ENCODE data around the gene CAMTA1. TPM values are rescaled to one million over a fixed set of nuclear protein-coding genes. Genes with fewer than 3 reads are reported as not detected.

The CAMTA1 gene
- total and polyA plus RNA-seq, 8 donors: 42.8 to 213 (median 118) TPM

- 87 to 98% (median 95%) methylated on average over 3 of the region's 3 CpGs for WGBS, 5 donors
- Histone ChIP-seq H3K27ac (no peak overlapping the region), H3K9me3 (peaks cover 0 to 13% (median 5%) of the 10 kb centered on the region in 4 donors), H3K36me3 (peaks cover 20 to 89% (median 65%) of the 10 kb centered on the region in 4 donors), H3K4me1 (no peaks in the 10 kb centered on the region), H3K27me3 (no peaks in the 10 kb centered on the region), H3K4me3 (no peak overlapping the region)
- no peak for TF ChIP-seq POLR2A (IDR thresholded peaks at IDR 0.05)
- intact Hi-C loops (cut with DNase I; ENCODE audit: low total_unique reads): no loop called here
- no peak for DNase-seq
Measured at GRCh38 chr1:7813677-7814373, 1028.6 kb downstream of the CAMTA1 start.

Small RNA genes within 50 kb of the gene (small RNA-seq; reads per million reads assigned to genes)
- gene AL359881.1: 0 reads per million in 4 donors
- 0 reads per million in 4 donors for gene AL590128.1
- gene RNU1-8P: 0 reads per million in 4 donors

Other genes with a start within 250 kb of the CAMTA1 start
- 100 to 1,000 TPM in 1 of 5 donors, 10 to 100 TPM in 4; 19.7 to 150 (median 42.0) TPM for gene NOL9, start 230.9 kb upstream of the CAMTA1 start, total RNA-seq
- 1 to 10 TPM; 2.7 to 4.0 (median 2.9) TPM for gene NOL9, start 230.9 kb upstream of the CAMTA1 start, polyA plus RNA-seq
- gene TAS1R1, start 230.1 kb upstream of the CAMTA1 start, total RNA-seq: not detected
- under 1 TPM in 2 of 3 donors, not detected in 1; 0.08 to 0.12 TPM for gene TAS1R1, start 230.1 kb upstream of the CAMTA1 start, polyA plus RNA-seq
- gene ZBTB48, start 205.5 kb upstream of the CAMTA1 start, total RNA-seq: 100 to 1,000 TPM in 1 of 5 donors, 10 to 100 TPM in 4; 22.6 to 139 (median 25.7) TPM
- gene ZBTB48, start 205.5 kb upstream of the CAMTA1 start, polyA plus RNA-seq: 10 to 100 TPM; 34.8 to 64.4 (median 61.3) TPM
- gene KLHL21, start 182.6 kb upstream of the CAMTA1 start, total RNA-seq: 10 to 100 TPM; 13.0 to 59.8 (median 34.5) TPM
- 10 to 100 TPM in 1 of 3 donors, 1 to 10 TPM in 2; 9.2 to 15.4 (median 9.8) TPM for gene KLHL21, start 182.6 kb upstream of the CAMTA1 start, polyA plus RNA-seq
- gene PHF13, start 171.7 kb upstream of the CAMTA1 start, total RNA-seq: 10 to 100 TPM in 2 of 5 donors, 1 to 10 TPM in 3; 2.7 to 16.9 (median 7.5) TPM
- 1 to 10 TPM; 4.5 to 6.7 (median 5.7) TPM for gene PHF13, start 171.7 kb upstream of the CAMTA1 start, polyA plus RNA-seq
- 100 to 1,000 TPM in 1 of 5 donors, 10 to 100 TPM in 2, 1 to 10 TPM in 2; 5.8 to 116 (median 10.4) TPM for gene THAP3, start 160.6 kb upstream of the CAMTA1 start, total RNA-seq
- gene THAP3, start 160.6 kb upstream of the CAMTA1 start, polyA plus RNA-seq: 10 to 100 TPM; 17.9 to 27.6 (median 26.6) TPM
- gene DNAJC11, start 83.6 kb upstream of the CAMTA1 start, total RNA-seq: 10 to 100 TPM; 22.8 to 93.9 (median 63.9) TPM
- 10 to 100 TPM; 20.0 to 27.2 (median 24.4) TPM for gene DNAJC11, start 83.6 kb upstream of the CAMTA1 start, polyA plus RNA-seq

All from stomach (tissue), 9 donors.